ENCODE measurements around the gene STXBP1.

The STXBP1 gene

DNA sequence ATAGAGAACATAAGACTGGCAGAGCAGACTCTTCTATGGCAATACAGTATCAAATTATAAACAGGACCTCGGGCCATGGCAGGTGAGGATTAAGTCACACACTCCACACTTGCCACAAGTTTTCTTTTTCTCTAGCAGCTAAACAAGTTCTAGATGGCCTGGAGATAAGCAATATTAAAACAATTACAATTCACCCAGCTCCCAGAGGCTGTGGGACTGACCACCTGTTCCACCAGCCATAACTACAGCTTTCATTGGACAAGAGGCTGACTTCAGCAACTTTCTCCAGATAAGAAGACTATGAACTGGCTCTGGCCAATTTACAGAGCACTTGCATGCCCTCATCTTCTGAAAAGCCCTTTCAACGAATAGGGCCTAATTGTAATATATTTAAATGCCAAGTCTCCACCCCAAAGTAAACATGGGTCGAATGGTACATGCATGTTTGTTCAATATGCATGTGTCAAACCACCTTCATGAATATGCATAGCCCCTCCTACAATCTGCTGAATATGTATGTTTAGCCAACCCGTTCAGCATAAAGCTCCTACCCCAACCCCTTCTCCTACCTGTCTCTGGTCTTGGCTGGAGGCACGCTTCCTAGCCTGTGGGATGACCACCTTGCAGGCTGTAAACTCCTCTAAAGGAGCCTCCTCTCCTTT lies 88.6 kb downstream of the STXBP1 start:
- H3K27me3 ChIP-seq (ENCODE audit: control insufficient read depth in 1 of 2, insufficient read depth in 2 of 2, low read length in 2 of 2): no peaks in the 10 kb centered on the region
- no peak overlapping the region for H3K27ac ChIP-seq (ENCODE audit: low read depth, low read length)
- H3K4me1 ChIP-seq (ENCODE audit: insufficient read depth, low read length): peaks cover 11% of the 10 kb centered on the region
- H3K36me3 ChIP-seq (ENCODE audit: insufficient read depth, low read length): no peaks in the 10 kb centered on the region
- H3K4me3 ChIP-seq (ENCODE audit: low read depth in 1 of 2, low read length in 2 of 2): no peak overlapping the region
- H3K9me3 ChIP-seq (ENCODE audit: low read length): no peaks in the 10 kb centered on the region
- no peak overlapping the region for H3K9ac ChIP-seq (ENCODE audit: low read length)

DNA sequence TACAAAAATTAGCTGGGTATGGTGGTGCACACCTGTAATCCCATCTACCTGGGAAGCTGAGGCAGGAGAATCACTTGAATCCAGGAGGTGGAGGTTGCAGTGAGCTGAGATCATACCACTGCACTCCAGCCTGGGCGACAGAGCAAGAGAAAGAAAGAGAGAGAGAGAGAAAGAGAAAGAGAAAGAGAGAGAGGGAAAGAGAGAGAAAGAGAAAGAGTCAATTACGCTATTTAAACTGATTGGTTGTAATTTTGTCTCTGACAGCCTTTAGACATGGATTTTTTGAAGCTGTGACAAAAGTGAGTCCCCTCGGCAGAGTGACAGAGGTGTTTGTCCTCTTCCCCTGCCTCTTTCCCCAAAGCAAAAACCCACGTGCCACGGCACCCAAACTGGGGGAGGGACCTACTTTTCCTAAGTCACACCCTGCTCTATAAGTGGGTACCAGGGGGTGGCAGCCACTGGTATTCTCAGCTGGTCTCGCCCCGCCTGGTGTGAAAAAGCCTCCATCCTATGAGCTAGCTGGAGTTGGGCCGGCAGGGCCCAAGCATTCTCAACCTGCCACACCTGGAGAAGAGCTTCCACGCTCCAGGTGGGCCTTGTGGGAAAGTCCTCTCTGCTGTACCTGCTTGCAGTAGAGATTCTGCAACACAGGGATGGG lies 91.3 kb downstream of the STXBP1 start:
- peaks cover 0 to 4% of the 10 kb centered on the region in 2 donors for H3K27me3 ChIP-seq (ENCODE audit: control insufficient read depth in 1 of 2, insufficient read depth in 2 of 2, low read length in 2 of 2)
- H3K9me3 ChIP-seq (ENCODE audit: low read length): no peaks in the 10 kb centered on the region
- no peak overlapping the region for H3K9ac ChIP-seq (ENCODE audit: low read length)
- H3K4me3 ChIP-seq (ENCODE audit: low read depth in 1 of 2, low read length in 2 of 2): no peak overlapping the region
- H3K4me1 ChIP-seq (ENCODE audit: insufficient read depth, low read length): peaks cover 11% of the 10 kb centered on the region
- no peak overlapping the region for H3K27ac ChIP-seq (ENCODE audit: low read depth, low read length)
- no peaks in the 10 kb centered on the region for H3K36me3 ChIP-seq (ENCODE audit: insufficient read depth, low read length)

DNA sequence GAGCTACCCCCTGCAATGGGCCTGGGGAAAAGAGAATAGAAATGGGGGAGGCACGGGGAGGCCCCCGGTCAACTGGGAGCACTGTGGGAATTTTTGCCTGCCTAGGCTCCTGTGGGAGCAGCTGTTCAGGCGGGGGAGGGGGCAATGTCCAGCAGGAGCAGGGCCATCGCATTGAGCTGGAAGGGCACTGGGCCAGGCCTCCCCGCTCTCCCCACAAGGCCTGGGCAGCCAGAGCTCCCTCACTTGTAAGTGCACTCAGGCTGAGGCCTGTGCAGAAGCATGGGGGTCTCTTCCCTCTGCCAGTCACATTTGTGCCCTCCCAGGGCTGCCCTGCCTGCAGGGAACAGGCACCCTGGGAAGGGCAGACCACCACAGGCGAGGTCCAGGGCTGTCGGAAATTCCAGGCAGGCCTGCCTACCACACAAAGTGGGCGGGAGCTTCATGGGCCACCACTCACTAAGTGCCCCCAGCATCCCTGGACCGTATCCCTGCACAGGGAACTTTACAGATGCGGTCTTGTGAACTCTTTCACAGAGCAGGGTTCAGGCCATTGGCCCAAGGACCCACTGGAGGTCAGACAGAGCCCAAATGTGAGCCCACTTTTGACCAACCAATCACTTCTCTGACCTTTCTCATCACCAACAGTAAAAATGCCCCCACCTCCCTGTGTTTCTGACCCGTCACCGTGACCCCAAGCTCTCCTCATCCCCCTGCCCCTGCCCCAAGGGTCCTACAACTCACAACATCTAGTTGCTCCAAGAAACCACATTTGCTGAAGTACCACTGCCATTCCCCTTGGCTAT lies 93.7 kb downstream of the STXBP1 start:
- H3K27ac ChIP-seq (ENCODE audit: low read depth, low read length): no peak overlapping the region
- no peak overlapping the region for H3K4me3 ChIP-seq (ENCODE audit: low read depth in 1 of 2, low read length in 2 of 2)
- no peak overlapping the region for H3K9ac ChIP-seq (ENCODE audit: low read length)
- no peaks in the 10 kb centered on the region for H3K4me1 ChIP-seq (ENCODE audit: insufficient read depth, low read length)
- H3K36me3 ChIP-seq (ENCODE audit: insufficient read depth, low read length): no peaks in the 10 kb centered on the region
- peaks cover 0 to 4% of the 10 kb centered on the region in 2 donors for H3K27me3 ChIP-seq (ENCODE audit: control insufficient read depth in 1 of 2, insufficient read depth in 2 of 2, low read length in 2 of 2)
- no peaks in the 10 kb centered on the region for H3K9me3 ChIP-seq (ENCODE audit: low read length)

DNA sequence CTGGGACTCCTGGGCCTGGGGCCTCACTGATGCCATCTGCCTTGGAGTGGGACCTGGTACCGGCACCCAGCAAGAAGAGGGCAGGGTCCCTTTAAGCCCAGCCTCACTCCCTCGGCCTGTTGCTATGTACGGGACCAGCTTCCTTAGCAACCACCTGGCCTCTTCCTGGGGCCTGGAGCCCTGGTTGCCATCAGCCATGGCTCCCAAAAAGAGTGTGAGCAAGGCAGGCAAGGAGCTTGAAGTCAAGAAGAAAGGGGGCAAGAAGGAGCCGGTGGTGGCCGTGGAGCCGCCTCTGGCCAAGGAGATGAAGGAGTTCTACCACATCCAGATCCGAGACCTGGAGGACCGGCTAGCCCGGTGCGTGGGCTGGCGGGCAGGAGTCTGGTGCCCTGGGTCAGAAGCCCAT lies 94.8 kb downstream of the STXBP1 start, which contains the start of gene CFAP157:
Gene CFAP157, plus strand, starts transcription at position 153 of the 406 bp plus-strand sequence. Its CDS starts 44 bp downstream, at position 197.
- Histone ChIP-seq H3K4me1 (ENCODE audit: insufficient read depth, low read length) (no peaks in the 10 kb centered on the region), H3K27me3 (ENCODE audit: control insufficient read depth in 1 of 2, insufficient read depth in 2 of 2, low read length in 2 of 2) (peaks cover 0 to 4% of the 10 kb centered on the region in 2 donors), H3K4me3 (ENCODE audit: low read depth in 1 of 2, low read length in 2 of 2) (no peak within 1 kb of the TSS), H3K9ac (ENCODE audit: low read length) (no peak within 1 kb of the TSS), H3K9me3 (ENCODE audit: low read length) (no peaks in the 10 kb centered on the region), H3K27ac (ENCODE audit: low read depth, low read length) (no peak within 1 kb of the TSS), H3K36me3 (ENCODE audit: insufficient read depth, low read length) (no peaks in the 10 kb centered on the region)

DNA sequence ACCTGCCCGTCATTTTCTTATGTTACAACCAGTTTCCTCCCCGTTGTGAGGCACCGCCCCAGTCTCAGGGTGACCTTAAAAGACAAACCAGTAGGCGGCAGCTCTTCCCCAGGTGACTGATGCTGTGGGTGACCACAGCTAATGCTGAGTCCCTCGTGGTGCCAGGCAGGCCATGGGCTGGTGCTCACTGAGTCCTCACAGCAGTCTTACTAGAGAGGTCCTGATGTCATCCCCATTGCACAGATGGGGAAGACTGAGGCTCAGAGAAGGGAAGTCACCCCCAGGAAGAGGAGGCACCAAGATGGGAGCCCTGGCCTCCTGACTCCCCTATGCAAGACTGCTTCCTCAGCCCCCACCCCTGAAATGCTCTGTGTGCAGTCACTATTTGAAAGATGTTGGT lies 95.7 kb downstream of the STXBP1 start:
- Histone ChIP-seq H3K4me3 (ENCODE audit: low read depth in 1 of 2, low read length in 2 of 2) (no peak overlapping the region), H3K27ac (ENCODE audit: low read depth, low read length) (no peak overlapping the region), H3K4me1 (ENCODE audit: insufficient read depth, low read length) (no peaks in the 10 kb centered on the region), H3K27me3 (ENCODE audit: control insufficient read depth in 1 of 2, insufficient read depth in 2 of 2, low read length in 2 of 2) (peaks cover 0 to 4% of the 10 kb centered on the region in 2 donors), H3K36me3 (ENCODE audit: insufficient read depth, low read length) (no peaks in the 10 kb centered on the region), H3K9me3 (ENCODE audit: low read length) (no peaks in the 10 kb centered on the region), H3K9ac (ENCODE audit: low read length) (no peak overlapping the region)

DNA sequence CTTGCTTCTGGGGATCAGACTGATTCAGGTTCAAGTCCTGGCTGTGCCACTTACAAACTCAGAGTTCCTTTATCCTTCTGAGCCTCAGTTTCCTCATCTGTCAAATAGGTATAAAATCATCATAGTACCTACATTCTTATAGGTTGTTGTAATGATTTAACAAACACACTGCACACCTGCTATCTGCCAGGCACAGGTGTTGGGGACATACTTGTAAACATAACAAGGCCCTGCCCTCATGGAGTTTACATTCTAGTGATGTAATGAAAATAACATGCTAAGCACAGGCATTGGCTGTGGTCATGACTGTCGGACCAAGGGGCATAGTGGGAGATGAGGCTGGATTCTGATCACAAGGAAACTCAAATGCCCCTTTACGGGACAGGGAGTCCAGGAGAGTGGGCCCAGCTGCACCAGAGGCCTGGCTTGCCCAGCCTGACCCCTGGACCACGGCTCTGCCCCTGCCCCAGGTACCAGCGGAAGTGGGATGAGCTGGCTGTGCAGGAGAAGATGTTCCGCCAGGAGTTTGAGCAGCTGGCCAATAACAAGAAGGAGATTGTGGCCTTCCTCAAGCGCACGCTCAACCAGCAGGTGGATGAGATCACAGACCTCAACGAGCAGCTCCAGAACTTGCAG lies 97.0 kb downstream of the STXBP1 start:
- no peaks in the 10 kb centered on the region for H3K36me3 ChIP-seq (ENCODE audit: insufficient read depth, low read length)
- H3K4me1 ChIP-seq (ENCODE audit: insufficient read depth, low read length): peaks cover under 1% of the 10 kb centered on the region
- no peak overlapping the region for H3K9ac ChIP-seq (ENCODE audit: low read length)
- H3K27me3 ChIP-seq (ENCODE audit: control insufficient read depth in 1 of 2, insufficient read depth in 2 of 2, low read length in 2 of 2): peaks cover 0 to 4% of the 10 kb centered on the region in 2 donors
- H3K4me3 ChIP-seq (ENCODE audit: low read depth in 1 of 2, low read length in 2 of 2): no peak overlapping the region
- H3K9me3 ChIP-seq (ENCODE audit: low read length): no peaks in the 10 kb centered on the region
- no peak overlapping the region for H3K27ac ChIP-seq (ENCODE audit: low read depth, low read length)

DNA sequence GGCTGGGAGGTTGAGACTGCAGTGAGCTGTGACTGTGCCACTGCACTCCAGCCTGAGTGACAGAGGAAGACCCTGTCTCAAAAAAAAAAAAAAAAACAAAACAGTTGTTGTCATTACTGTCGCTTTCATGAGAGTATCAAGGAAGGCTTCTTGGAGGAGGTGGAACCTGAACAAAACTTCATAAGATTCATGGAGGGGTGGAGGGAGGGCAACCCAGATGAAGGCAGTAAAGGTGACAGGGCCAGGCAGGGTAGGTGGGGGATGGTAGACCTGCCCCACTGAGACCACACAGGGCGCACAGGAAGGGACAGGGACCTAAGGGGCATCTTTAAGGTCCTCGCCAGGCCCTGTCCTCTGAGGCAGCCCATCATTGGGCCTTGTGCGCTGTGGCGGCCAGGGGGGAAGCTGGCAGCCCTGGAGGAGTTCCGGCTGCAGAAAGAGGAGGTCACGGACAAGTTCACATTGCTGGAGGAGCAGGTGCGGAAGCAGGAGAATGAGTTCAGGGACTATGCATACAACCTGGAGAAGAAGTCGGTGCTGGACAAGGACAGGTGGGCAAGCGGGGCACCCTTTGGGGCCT lies 98.2 kb downstream of the STXBP1 start:
- H3K4me1 ChIP-seq (ENCODE audit: insufficient read depth, low read length): peaks cover 6% of the 10 kb centered on the region
- H3K27ac ChIP-seq (ENCODE audit: low read depth, low read length): no peak overlapping the region
- H3K9ac ChIP-seq (ENCODE audit: low read length): no peak overlapping the region
- peaks cover 0 to 4% of the 10 kb centered on the region in 2 donors for H3K27me3 ChIP-seq (ENCODE audit: control insufficient read depth in 1 of 2, insufficient read depth in 2 of 2, low read length in 2 of 2)
- H3K9me3 ChIP-seq (ENCODE audit: low read length): no peaks in the 10 kb centered on the region
- H3K4me3 ChIP-seq (ENCODE audit: low read depth in 1 of 2, low read length in 2 of 2): no peak overlapping the region
- H3K36me3 ChIP-seq (ENCODE audit: insufficient read depth, low read length): no peaks in the 10 kb centered on the region

DNA sequence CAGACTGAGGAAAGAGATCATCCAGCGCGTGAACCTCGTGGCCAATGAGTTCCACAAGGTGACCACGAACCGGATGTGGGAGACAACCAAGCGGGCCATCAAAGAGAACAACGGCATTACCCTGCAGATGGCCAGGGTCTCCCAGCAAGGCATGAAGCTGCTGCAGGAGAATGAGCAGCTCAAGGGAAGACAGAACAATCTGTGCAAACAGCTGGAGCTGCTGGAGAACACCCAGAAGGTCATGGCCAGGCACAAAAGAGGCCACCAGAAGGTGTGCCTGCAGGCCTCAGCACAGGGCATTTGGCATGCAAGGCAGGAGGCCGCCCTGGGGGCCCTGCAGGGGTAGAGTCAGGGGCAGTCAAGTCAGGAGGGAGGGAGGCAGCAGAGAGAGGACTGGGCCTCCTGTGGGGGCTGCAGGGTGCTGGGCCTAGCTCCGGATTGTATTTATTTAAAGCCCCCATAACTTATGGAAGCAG lies 99.2 kb downstream of the STXBP1 start:
- Histone ChIP-seq H3K9me3 (ENCODE audit: low read length) (no peaks in the 10 kb centered on the region), H3K27me3 (ENCODE audit: control insufficient read depth in 1 of 2, insufficient read depth in 2 of 2, low read length in 2 of 2) (peaks cover 0 to 4% of the 10 kb centered on the region in 2 donors), H3K4me3 (ENCODE audit: low read depth in 1 of 2, low read length in 2 of 2) (no peak overlapping the region), H3K4me1 (ENCODE audit: insufficient read depth, low read length) (peaks cover 9% of the 10 kb centered on the region), H3K27ac (ENCODE audit: low read depth, low read length) (no peak overlapping the region), H3K36me3 (ENCODE audit: insufficient read depth, low read length) (no peaks in the 10 kb centered on the region), H3K9ac (ENCODE audit: low read length) (no peak overlapping the region)

DNA sequence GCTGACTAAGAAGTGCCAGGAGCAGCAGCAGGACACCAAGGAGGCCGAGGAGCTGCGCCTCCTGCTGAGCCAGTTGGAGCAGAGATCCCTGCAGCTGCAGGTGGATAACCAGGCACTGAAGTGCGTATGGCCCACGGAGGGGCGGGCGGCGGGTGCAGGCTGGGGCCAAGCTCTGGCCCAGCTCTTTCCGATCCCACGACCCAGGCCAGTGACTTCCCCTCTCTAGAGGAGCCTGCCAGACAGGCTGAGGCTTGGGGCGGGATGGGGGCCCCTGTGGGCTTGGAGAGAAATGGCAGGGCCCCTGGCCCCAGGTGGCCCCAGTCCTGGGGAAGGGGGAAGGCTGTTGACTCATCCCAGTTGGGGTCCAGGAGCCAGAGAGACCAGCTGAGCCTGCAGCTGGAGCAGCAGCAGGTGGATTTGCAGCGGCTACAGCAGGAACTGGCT lies 99.8 kb downstream of the STXBP1 start:
- Histone ChIP-seq H3K4me3 (ENCODE audit: low read depth in 1 of 2, low read length in 2 of 2) (no peak overlapping the region), H3K27me3 (ENCODE audit: control insufficient read depth in 1 of 2, insufficient read depth in 2 of 2, low read length in 2 of 2) (peaks cover 0 to 4% of the 10 kb centered on the region in 2 donors), H3K36me3 (ENCODE audit: insufficient read depth, low read length) (no peaks in the 10 kb centered on the region), H3K9me3 (ENCODE audit: low read length) (no peaks in the 10 kb centered on the region), H3K4me1 (ENCODE audit: insufficient read depth, low read length) (peaks cover 12% of the 10 kb centered on the region), H3K27ac (ENCODE audit: low read depth, low read length) (no peak overlapping the region), H3K9ac (ENCODE audit: low read length) (no peak overlapping the region)

DNA sequence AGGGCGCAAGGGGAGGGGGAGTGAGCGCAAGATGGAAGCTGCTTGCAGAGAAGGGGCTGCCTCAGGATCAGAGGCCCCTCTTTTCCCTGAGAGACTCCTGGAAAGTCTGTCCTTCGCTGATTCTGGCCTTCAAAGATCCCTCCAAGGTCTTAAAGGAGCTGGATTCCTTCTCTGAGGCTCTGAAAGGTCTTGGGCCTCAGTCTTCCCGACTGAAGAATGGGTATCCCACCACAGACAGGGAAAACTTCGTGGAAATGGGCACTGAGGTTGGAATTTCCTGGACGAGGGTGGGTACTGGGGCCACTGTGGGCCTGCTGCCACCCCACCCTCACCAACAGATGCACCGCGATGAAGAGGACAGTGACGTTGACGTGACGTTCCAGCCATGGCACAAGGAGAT lies 100.3 kb downstream of the STXBP1 start:
- Histone ChIP-seq H3K4me1 (ENCODE audit: insufficient read depth, low read length) (peaks cover 12% of the 10 kb centered on the region), H3K9ac (ENCODE audit: low read length) (no peak overlapping the region), H3K36me3 (ENCODE audit: insufficient read depth, low read length) (no peaks in the 10 kb centered on the region), H3K27ac (ENCODE audit: low read depth, low read length) (no peak overlapping the region), H3K27me3 (ENCODE audit: control insufficient read depth in 1 of 2, insufficient read depth in 2 of 2, low read length in 2 of 2) (peaks cover 0 to 4% of the 10 kb centered on the region in 2 donors), H3K9me3 (ENCODE audit: low read length) (no peaks in the 10 kb centered on the region), H3K4me3 (ENCODE audit: low read depth in 1 of 2, low read length in 2 of 2) (no peak overlapping the region)

DNA sequence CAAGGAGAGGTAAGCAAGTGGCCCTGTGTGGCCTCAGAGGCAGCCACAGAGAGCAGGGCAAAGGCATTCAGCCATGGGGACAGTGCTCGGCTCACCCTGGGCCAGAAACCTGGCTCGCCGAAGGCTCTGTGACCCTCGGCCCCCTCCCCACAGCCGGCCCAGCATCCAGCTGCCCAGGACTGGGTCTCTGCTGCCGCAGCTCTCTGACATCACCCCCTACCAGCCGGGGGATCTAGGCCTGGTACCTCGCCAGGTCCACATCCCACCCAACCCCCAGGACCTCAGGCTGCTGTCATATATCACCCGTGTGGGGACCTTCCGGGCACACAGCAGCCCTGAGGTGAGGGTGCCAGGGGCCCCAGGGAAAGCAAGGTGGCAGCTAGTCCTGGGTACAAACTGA lies 100.8 kb downstream of the STXBP1 start:
- H3K4me1 ChIP-seq (ENCODE audit: insufficient read depth, low read length): peaks cover 12% of the 10 kb centered on the region
- no peak overlapping the region for H3K4me3 ChIP-seq (ENCODE audit: low read depth in 1 of 2, low read length in 2 of 2)
- no peak overlapping the region for H3K9ac ChIP-seq (ENCODE audit: low read length)
- peaks cover 0 to 2% of the 10 kb centered on the region in 2 donors for H3K27me3 ChIP-seq (ENCODE audit: control insufficient read depth in 1 of 2, insufficient read depth in 2 of 2, low read length in 2 of 2)
- H3K27ac ChIP-seq (ENCODE audit: low read depth, low read length): no peak overlapping the region
- H3K9me3 ChIP-seq (ENCODE audit: low read length): no peaks in the 10 kb centered on the region
- H3K36me3 ChIP-seq (ENCODE audit: insufficient read depth, low read length): no peaks in the 10 kb centered on the region
